Activated CD4-positive, alpha-beta memory T cell treated with anti-CD3 and anti-CD28 coated beads, Interleukin-2, amount 10 ng/mL, durations not matched to agents 7 days and 5 days (primary cell): Measurements from ENCODE around the gene COL1A1. TPM values are rescaled to one million over a fixed set of nuclear protein-coding genes. Genes with fewer than 3 reads are reported as not detected.

Experiments
- CTCF ChIA-PET: fragments of 350-600 bp; sonication (Branson Sonifier 250); formaldehyde crosslinking; loops from one replicate; lab custom pipeline; 2021; ENCODE audit warnings: antibody characterized with exemption, inconsistent platforms; lab: Charles Lee
- POLR2A ChIA-PET: fragments of 350-600 bp; sonication (Branson Sonifier 250); formaldehyde crosslinking; loops from one replicate; lab custom pipeline; 2021; ENCODE audit warnings: antibody characterized with exemption; lab: Charles Lee
- DNase-seq: peaks from one replicate; pipeline ENCODE4 v3.0.0-alpha.2; 2020
- H3K27ac Mint-ChIP-seq: one replicate; pipeline ENCODE4 v1.8.0; 2021; ENCODE audit warnings: mild to moderate bottlenecking, mixed read lengths
- H3K27me3 Mint-ChIP-seq: one replicate; pipeline ENCODE4 v1.8.0; 2021; ENCODE audit warnings: mixed read lengths
- H3K36me3 Mint-ChIP-seq: one replicate; pipeline ENCODE4 v1.8.0; 2021; ENCODE audit warnings: low read depth, mixed read lengths
- H3K4me1 Mint-ChIP-seq: one replicate; pipeline ENCODE4 v1.8.0; 2021; ENCODE audit warnings: mixed read lengths
- H3K4me3 Mint-ChIP-seq: one replicate; pipeline ENCODE4 v1.8.0; 2021; ENCODE audit warnings: mild to moderate bottlenecking, mixed read lengths
- H3K9me3 Mint-ChIP-seq: one replicate; pipeline ENCODE4 v1.8.0; 2021; ENCODE audit warnings: mixed read lengths
- total RNA-seq, 2 experiments: library from RNA; stranded (reverse); gene quantifications; one replicate each; pipeline ENCODE4 v1.2.3, GENCODE V29; 2021

The COL1A1 gene
- total RNA-seq, 2 experiments from 2014 or later, result 0.50 to 0.55 TPM

DNA sequence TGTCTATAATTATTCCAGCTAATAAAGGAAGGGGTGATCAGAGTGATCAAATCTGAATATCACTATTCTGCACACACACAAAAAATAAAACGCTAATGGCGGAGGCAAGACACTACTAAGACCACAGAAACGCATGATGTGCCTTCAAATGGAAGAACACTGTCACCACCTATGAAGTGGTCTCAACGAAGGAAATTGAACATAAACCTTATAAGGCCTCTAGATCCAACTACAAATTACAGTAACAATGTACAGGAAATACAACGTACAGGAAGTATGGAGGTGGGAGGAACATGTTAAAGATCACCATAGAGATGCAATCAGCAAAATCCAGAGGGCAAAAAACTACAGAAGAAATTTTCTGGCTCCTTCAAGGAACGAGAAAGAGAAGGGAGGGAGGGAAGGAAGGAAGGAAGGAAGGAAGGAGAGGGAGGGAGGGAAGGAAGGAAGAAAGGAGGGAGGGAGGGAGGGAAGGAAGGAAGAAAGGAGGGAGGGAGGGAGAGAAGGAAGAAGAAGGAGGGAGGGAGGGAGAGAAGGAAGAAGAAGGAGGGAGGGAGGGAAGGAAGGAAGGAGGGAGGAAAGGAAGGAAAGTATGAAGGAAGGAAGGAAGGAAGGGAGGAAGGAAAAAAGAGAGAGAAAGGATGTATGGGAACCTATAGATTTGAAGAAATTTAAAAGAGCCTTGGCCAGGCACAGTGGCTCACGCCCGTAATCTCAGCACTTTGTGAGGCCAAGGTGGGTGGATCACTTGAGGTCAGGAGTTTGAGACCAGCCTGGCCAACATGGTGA, 38.8 kb downstream of the COL1A1 start:
- ChIA-PET CTCF (interaction anchor here (1.0 to 2.8 kb wide), 18 partner anchors 8 to 234 kb away, joined by 3 to 58 read pairs (median 10); partner anchors contain the start of genes COL1A1, LRRC59 and PPP1R9B), POLR2A (interaction anchor here (0.8 to 2.8 kb wide), 5 partner anchors 11 to 234 kb away, joined by 3 to 47 read pairs (median 3); partner anchors contain the start of genes LRRC59 and PPP1R9B)
- H3K27me3 Mint-ChIP-seq, result peaks cover 7% of the 10 kb centered on the region
- H3K9me3 Mint-ChIP-seq, result no peaks in the 10 kb centered on the region
- no peaks in the 10 kb centered on the region for H3K36me3 Mint-ChIP-seq
- no peak for DNase-seq
- H3K27ac Mint-ChIP-seq, result no peak overlapping the region
- H3K4me1 Mint-ChIP-seq, result peaks cover 31% of the 10 kb centered on the region
- H3K4me3 Mint-ChIP-seq, result no peak overlapping the region

DNA sequence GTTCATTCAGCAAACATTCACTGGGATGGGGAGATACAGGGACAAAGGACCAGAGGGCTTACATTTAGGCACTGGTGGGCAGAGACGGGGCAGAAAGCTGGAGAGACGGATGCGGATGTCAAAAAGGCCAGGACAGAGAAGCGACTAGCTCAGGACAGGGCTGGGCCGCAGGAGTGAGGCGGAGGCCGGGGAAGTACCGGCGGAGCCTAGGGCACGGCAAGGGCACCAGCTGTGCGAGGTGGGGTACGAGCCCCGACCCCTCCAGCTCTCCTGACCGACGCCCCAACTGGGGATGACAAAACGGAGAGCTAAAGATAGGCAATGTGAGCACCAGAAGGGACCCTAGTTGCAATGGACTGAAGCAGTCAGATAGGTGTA, 39.5 kb downstream of the COL1A1 start:
- ChIA-PET CTCF (interaction anchor here (1.0 to 2.8 kb wide), 18 partner anchors 9 to 235 kb away, joined by 3 to 58 read pairs (median 10); partner anchors contain the start of genes COL1A1, LRRC59 and PPP1R9B), POLR2A (interaction anchor here (0.8 to 2.8 kb wide), 6 partner anchors 11 to 235 kb away, joined by 3 to 47 read pairs (median 3); partner anchors contain the start of genes LRRC59 and PPP1R9B)
- no peaks in the 10 kb centered on the region for H3K9me3 Mint-ChIP-seq
- peaks cover 7% of the 10 kb centered on the region for H3K27me3 Mint-ChIP-seq
- no peak for DNase-seq
- peak overlapping the region; percentile 70 for H3K4me3 Mint-ChIP-seq
- H3K36me3 Mint-ChIP-seq, result no peaks in the 10 kb centered on the region
- peak overlapping the region; percentile 75 for H3K27ac Mint-ChIP-seq
- H3K4me1 Mint-ChIP-seq, result peaks cover 36% of the 10 kb centered on the region

DNA sequence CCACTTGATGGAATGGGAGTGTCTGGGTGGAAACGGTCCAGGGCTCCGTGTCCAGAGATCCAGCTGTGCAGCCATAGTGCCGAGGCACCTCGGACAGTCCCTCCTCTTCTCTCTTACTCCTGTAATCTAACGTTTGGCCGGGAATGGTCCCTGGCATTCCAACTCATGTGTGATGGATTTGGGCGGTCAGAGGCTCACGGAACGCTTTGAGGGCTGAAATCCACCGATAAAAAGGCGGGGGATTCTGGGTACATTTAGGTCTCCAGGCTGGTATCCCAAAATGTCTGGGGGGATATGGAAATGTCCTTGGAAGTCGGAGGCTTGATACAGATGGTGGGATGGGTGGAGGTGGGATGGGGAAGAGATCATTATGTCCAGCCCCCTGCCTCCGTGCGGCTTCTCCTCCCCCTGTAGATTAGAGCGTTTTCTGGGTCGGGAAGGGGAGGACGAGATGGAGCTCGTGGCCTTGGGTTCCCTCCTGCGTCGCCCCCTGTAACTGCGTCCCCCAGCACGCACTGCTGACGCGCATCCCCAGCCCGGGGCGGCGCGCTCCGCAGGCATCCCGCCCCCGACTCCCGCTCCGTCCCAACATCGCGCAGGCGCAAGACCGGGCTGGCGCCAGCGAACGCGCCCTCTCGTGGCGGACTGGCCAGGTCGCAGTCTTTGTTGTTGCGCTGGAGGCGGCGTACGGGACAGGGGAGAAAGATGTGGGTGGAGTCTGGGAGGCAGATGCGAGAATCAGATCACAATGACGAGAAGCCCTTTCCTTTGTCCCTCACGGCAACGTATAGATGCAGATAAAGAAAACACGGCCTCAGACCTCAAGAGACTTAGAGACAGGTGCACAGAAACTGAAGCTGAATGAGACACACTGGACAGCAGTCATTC, 40.2 kb downstream of the COL1A1 start:
- ChIA-PET POLR2A (interaction anchor here (0.8 to 2.8 kb wide), 8 partner anchors 8 to 46 kb away, joined by 3 to 47 read pairs (median 3); partner anchors contain the start of gene PPP1R9B), CTCF (interaction anchor here (1.0 to 2.8 kb wide), 20 partner anchors 9 to 236 kb away, joined by 3 to 58 read pairs (median 10); partner anchors contain the start of genes COL1A1, LRRC59 and PPP1R9B)
- DNase-seq, result peak; percentile 96
- Mint-ChIP-seq H3K4me3 (peak overlapping the region; percentile 70), H3K4me1 (peaks cover 36% of the 10 kb centered on the region), H3K27me3 (peaks cover 7% of the 10 kb centered on the region), H3K9me3 (no peaks in the 10 kb centered on the region), H3K36me3 (no peaks in the 10 kb centered on the region), H3K27ac (peak overlapping the region; percentile 75)

DNA sequence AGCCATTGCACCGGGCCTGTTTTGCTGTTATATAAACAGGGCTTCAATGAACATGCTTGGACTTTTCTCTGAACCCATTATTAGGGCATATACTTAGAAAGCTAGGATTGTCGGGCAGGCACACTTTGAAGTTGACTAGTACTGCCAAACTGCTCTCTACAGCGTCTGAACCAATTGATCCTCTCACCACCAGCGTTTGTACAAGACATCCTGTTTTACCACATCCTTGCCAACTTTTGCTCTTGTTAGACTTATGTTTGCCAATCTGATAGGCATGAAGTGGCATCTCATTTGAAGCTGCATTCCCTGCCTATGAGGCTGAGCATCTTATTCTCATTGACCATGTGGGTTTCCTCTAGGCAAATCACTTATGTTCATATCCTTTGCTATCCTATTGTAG, 43.5 kb downstream of the COL1A1 start:
- Mint-ChIP-seq H3K4me1 (peaks cover 51% of the 10 kb centered on the region), H3K27ac (peak overlapping the region; percentile 11), H3K4me3 (no peak overlapping the region), H3K9me3 (no peaks in the 10 kb centered on the region), H3K36me3 (no peaks in the 10 kb centered on the region), H3K27me3 (peaks cover 7% of the 10 kb centered on the region)
- ChIA-PET CTCF (interaction anchor here (1.1 to 2.2 kb wide), 4 partner anchors 12 to 64 kb away, joined by 3 to 16 read pairs (median 6); no protein-coding TSS in a partner anchor), POLR2A (interaction anchor here (1.2 to 1.5 kb wide), 3 partner anchors 9 to 19 kb away, joined by 4 to 6 read pairs (median 4); no protein-coding TSS in a partner anchor)
- DNase-seq, result peak; percentile 35

DNA sequence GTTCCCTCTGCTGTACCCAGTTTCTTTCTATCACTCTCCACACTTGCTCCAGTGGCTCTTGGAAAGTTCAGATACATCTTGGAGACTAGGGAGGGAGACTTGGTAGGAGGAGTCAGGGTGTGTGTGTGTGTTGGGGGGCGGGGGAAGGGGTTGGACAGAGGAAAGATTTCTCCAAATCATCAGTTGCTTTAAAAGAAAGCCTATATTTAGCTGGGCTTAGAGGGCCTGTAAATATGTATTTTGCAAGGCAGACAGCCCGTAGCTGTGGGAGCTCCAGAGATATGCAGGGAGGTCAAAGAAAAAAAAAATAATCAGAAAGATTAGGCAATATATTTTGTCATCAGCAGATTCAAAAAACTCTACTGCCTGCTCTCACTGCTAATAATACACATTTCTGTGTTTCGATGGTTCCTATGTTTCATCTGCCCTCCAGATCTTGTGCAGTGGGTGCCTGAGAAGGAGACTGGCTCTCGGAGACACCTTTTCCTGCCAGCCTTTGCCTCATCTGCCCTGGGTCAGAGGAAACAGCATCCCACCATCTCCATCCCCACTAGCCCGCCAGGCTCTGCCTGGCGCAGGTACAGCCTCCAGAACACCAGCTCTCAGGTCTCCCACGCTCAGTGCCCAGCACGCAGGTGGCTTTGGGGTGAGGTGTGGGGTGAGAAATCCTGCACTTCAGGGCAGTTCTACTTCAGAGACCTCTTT, 46.2 kb downstream of the COL1A1 start:
- ChIA-PET POLR2A (interaction anchor here (1.6 to 1.8 kb wide), 2 partner anchors 13 to 16 kb away, joined by 6 to 7 read pairs; no protein-coding TSS in a partner anchor), CTCF (interaction anchor here (1.1 to 1.2 kb wide), 2 partner anchors 14 to 61 kb away, joined by 3 read pairs; no protein-coding TSS in a partner anchor)
- no peak overlapping the region for H3K4me3 Mint-ChIP-seq
- peaks cover 44% of the 10 kb centered on the region for H3K4me1 Mint-ChIP-seq
- no peak for DNase-seq
- no peaks in the 10 kb centered on the region for H3K9me3 Mint-ChIP-seq
- peaks cover 6% of the 10 kb centered on the region for H3K36me3 Mint-ChIP-seq
- H3K27me3 Mint-ChIP-seq, result peaks cover 4% of the 10 kb centered on the region
- H3K27ac Mint-ChIP-seq, result no peak overlapping the region

DNA sequence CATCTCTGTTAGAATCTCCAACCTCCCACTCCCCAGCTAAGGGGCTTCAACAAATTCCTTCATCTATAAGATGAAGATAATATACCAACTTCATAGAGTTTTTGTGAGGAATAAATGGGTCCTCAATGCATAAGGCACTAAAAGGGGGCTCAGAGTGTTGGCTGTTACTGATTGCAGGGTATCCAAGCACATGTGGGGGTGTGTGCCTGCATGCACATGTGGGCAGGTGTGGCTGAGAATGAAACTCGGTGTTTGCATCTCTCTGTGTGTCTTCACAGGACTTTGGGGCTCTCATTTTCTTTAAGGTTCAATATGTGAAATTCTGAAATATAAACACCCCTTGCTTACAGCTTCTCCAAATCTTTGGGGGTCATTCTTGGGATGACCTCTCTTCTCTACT, 46.8 kb downstream of the COL1A1 start:
- no peaks in the 10 kb centered on the region for H3K9me3 Mint-ChIP-seq
- no peak overlapping the region for H3K4me3 Mint-ChIP-seq
- POLR2A ChIA-PET, result interaction anchor here (1.6 to 1.8 kb wide), 2 partner anchors 12 to 15 kb away, joined by 6 to 7 read pairs; no protein-coding TSS in a partner anchor
- peaks cover 43% of the 10 kb centered on the region for H3K4me1 Mint-ChIP-seq
- DNase-seq, result no peak
- H3K27ac Mint-ChIP-seq, result no peak overlapping the region
- no peaks in the 10 kb centered on the region for H3K27me3 Mint-ChIP-seq
- peaks cover 6% of the 10 kb centered on the region for H3K36me3 Mint-ChIP-seq
- CTCF ChIA-PET, result interaction anchor here (0.9 to 1.1 kb wide), 3 partner anchors 15 to 60 kb away, joined by 3 to 4 read pairs (median 3); no protein-coding TSS in a partner anchor

DNA sequence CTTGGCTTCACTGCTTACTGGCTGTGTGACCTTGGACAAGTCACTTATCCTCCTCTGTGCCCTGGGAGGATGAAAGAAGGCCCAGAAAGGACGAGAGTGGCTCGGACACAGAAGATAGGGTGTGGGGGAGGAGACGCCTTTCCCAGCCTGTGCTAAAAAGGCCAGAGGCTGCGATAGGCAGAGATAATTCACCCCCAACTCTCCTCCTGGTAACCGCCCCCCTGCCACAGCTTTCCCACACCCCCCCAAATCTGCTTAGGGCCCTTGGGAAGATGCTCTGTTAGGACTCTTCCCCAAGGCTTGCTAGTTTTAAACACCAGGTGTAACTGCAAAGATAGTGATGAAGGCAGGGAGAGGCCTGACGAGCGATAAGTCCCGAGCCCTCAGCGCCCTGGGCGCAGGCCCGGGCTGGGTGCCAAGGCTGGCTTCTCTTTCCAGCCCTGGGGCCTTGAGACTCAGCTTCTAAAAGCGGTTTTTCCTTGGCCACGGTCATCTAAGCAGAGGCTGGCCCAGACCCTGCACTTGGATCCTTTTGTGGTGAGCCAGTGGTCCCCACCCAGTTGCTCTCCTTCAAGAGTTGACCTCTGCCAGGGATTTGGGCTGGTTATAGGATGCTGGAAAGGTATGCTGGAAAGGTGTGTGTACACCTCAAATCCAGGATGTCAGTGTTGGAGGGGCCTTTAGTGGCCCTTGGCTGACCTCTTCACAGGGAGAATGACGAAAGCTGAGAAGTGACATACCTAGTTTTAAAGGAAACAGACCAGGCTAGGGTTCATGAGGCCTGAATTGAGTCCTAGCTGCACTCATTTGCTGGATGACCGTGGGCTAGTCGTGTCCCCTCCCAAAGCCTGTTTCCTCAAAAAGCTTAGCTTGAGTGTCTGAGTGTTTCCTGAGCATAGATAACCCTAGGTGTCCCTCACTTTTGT, 47.5 kb downstream of the COL1A1 start:
- Mint-ChIP-seq H3K4me3 (no peak overlapping the region), H3K27ac (no peak overlapping the region), H3K9me3 (no peaks in the 10 kb centered on the region), H3K27me3 (no peaks in the 10 kb centered on the region), H3K36me3 (peaks cover 11% of the 10 kb centered on the region), H3K4me1 (peaks cover 43% of the 10 kb centered on the region)
- ChIA-PET CTCF (interaction anchor here (0.9 to 5.7 kb wide), 4 partner anchors 14 to 60 kb away, joined by 3 to 36 read pairs (median 4); no protein-coding TSS in a partner anchor), POLR2A (interaction anchor here (1.6 to 1.8 kb wide), 2 partner anchors 11 to 14 kb away, joined by 6 to 7 read pairs; no protein-coding TSS in a partner anchor)
- no peak for DNase-seq

DNA sequence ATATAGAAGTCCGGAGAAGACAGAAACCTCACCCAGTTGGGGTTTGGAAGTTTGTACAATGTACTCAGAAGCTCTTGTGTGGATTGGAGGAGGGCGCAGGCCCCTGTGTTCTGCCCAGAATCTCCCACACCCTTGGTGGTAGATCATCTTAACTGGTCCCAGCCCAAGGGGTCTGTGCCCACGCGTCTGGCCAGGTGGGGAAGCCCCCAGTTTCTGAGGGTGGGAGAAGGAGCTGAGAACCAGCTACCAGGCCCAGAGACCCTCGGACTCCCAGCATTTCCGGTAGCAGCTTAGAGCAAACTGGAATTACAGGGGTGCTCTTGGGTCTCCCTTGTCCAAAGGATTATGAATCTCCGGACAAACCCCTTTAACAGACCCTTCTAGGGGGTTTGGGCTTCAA, 48.7 kb downstream of the COL1A1 start:
- no peak overlapping the region for H3K4me3 Mint-ChIP-seq
- DNase-seq, result no peak
- no peak overlapping the region for H3K27ac Mint-ChIP-seq
- ChIA-PET CTCF (interaction anchor here (0.7 to 5.7 kb wide), 11 partner anchors 9 to 335 kb away, joined by 3 to 58 read pairs (median 5); partner anchors contain the start of gene PDK2), POLR2A (interaction anchor here (0.7 to 4.4 kb wide), 5 partner anchors 9 to 359 kb away, joined by 3 to 47 read pairs (median 8); partner anchors contain the start of gene SAMD14)
- peaks cover 34% of the 10 kb centered on the region for H3K4me1 Mint-ChIP-seq
- H3K9me3 Mint-ChIP-seq, result no peaks in the 10 kb centered on the region
- peaks cover 20% of the 10 kb centered on the region for H3K36me3 Mint-ChIP-seq
- no peaks in the 10 kb centered on the region for H3K27me3 Mint-ChIP-seq

DNA sequence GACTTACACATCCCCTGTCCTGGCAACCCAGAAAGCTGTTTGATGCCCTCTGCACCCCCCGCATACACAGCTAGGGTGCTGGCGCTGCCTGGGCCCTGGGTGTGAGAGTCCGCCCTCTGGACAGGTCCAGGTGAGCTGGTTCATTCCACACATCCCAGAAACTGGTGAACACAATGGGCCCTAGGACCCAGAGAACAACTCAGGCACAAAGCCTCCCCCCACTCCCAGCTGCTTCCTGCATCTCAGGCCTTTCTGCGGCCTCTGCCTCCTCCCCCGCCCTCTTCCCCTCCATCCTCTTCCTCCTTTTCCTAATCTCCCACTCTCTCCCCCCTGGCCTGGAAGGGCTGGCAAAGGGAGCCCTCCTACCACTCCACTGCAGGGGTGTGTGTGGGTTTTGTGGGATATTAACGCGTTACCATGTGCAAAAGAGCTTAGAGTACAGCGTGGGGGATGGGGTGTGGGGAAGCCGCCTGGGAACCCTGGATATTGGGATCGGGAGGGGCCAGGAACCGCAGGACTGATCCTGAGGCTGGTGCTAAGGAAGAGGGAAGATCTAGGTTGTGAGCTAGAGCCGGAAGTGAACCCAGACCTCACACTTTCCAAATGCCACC, 49.4 kb downstream of the COL1A1 start:
- Mint-ChIP-seq H3K36me3 (peaks cover 27% of the 10 kb centered on the region), H3K9me3 (no peaks in the 10 kb centered on the region), H3K27me3 (no peaks in the 10 kb centered on the region), H3K27ac (peak overlapping the region; percentile 95), H3K4me3 (peak overlapping the region; percentile 83), H3K4me1 (peaks cover 34% of the 10 kb centered on the region)
- DNase-seq, result peak; percentile 73
- ChIA-PET CTCF (interaction anchor here (0.7 to 5.7 kb wide), 14 partner anchors 9 to 334 kb away, joined by 3 to 58 read pairs (median 4); partner anchors contain the start of gene PDK2), POLR2A (interaction anchor here (0.7 to 4.4 kb wide), 5 partner anchors 9 to 359 kb away, joined by 3 to 47 read pairs (median 8); partner anchors contain the start of gene SAMD14)
